DMS114 treated with DMSO at 0.1 percent for 48 hours (cell line): ENCODE measurements around the gene TSHZ2.

Source experiments
- DNase-seq: peaks from one replicate; lab custom pipeline; 2025; ENCODE audit not compliant: unreplicated experiment; lab: John Stamatoyannopoulos, UW

The TSHZ2 gene

DNA sequence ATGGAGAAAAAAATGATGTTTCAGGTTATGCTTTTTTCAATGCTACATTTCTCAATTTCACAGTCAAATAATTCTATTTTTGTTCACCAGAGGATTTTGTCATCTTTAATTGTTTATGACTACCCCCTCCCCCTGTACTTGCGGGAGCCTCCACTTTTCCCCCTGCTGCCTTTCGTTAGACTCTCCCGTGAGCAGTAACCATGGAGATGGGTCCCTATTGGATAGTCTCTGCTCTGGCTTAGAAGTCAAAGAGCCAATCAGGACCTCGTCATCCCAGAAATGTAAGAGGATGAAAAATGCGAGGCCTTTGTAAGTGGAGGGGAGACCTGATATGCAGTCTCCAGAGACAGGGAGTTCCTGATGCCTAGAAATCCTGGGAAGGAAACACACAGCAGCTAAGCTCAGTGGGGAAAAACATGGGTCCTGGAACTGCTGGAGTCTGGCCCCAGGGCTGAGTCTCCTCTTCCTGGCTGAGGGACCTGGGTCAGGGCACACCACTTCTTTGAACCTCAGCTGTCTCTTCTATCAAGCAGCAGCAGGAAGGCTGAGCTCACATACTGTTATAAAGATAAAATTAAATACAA, 298.7 kb downstream of the TSHZ2 start:
- no peak for DNase-seq

- DNase-seq: no peak
Measured at GRCh38 chr20:53274365-53274764, 302.2 kb downstream of the TSHZ2 start.

GRCh38 chr20:53274807-53275206, 302.6 kb downstream of the TSHZ2 start:
- no peak for DNase-seq

DNA sequence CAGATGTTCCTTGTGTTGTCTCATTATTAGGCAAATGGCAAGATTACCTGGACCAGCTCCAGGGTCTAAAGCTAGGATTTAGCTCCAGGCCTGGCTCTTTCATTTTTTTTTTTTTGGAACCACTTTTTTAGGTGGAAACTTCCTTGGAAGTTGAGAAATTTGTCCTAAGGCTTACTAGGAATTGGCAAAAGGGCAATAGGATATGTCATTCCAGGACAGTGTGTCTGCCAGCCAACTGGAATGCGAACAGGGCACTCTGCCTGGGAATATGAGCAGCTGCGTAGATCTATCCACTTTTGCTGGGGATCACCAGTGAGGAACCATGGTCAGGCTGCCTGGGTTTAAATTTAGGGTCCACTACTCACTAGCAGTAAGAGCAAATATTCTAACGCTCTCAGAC, 304.0 kb downstream of the TSHZ2 start:
- DNase-seq: no peak

GRCh38 chr20:53278555-53278954, 306.4 kb downstream of the TSHZ2 start:
- no peak for DNase-seq

DNA sequence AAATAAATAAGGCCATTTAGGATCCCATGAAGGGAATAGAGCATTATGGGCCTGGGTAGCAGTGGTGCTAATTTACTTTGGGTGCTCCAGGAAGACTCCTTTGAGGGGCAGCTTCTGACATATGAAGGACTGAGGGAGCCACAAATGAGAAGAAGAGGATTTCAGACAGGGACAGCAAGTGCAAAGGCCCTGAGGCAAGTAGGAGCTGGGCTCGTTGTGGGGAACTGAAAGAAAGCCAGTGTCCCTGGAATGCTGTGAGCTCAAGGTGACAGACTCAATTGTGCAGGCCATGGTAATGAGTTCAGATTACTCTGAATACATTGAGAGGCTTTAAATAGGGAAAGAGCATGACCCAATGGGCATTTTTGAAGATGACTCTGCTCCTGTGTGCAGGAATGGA, 307.6 kb downstream of the TSHZ2 start:
- DNase-seq: no peak

DNA sequence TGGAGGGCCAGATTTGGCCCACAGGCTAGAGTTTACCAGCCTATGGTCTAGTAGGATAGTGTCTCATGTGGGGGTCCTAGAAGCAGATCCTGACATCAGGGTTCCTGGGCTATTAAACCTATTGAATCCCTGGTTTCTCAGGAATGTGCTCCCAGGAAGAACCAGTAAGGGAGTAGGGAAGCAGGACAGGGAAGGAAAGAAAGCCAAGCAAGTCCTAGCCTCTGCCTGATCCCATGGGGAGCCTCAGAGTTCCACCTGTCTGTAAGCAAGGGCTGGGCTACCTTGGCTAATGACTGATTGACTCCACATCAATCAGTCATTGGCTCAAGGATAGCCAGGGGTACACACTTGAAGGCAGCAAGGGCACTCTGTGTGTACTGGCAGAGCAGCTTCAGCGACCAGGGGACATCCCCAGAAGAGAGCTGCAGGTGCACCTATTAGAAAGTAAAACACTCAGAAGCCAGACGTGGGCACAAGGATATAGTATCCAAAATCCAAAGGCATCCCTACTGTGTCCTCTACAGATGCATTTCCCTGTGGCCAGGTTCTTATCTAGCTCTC, 309.5 kb downstream of the TSHZ2 start:
- DNase-seq: no peak

DNA sequence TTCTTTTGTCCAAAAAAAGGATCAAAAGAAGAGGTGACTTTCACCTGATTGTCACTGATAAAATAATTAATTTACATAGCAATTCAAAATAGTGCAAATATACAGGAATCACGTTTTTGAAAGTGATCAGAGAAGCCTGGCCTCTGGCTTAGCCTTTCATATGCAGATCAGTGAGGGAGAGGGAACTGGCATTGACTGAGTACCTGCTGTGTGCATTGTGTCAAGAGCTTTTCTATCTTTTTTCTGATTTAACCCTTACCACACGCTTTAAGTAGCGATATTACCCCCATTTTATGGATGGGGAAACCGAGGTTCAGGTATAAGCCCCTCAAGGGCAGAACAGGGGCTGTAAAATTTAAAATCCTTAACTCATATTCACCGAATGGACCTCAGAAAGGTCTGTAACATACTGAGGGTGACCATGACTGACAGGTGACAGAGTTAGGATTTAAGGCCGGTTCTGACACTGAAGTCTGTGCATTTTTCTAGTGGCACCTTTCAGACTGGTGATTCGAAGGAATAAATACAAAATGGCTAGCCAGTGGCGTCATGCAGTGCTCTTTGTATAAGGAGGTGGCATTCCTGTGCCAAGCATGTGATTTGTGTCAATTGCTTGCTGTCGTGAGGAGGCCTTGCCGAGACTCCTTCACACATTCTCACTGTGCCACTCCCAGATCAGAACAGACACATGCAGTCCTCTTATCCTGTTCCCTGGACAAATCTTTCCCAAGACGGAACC, 310.2 kb downstream of the TSHZ2 start:
- DNase-seq: no peak

GRCh38 chr20:53283011-53283410, 310.9 kb downstream of the TSHZ2 start:
- no peak for DNase-seq

DNA sequence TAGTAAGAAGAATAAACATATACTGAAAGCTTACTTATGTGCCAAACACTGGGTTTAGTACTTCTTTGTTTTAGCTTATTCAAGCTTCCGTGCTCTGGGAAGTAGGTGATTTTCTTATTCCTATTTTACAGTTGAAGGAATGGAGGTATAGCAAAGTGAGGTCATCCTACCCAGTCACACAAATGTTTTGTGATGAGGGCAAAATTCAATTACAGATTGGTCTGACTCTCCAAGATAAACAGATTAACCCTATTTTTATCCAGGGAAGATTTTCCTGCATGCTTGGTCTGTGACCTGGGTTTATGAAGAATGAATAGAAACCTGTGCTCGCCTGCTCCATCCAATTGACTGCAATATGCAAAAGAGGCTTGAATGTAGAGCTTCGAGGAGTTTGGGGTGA, 311.4 kb downstream of the TSHZ2 start:
- no peak for DNase-seq

DNA sequence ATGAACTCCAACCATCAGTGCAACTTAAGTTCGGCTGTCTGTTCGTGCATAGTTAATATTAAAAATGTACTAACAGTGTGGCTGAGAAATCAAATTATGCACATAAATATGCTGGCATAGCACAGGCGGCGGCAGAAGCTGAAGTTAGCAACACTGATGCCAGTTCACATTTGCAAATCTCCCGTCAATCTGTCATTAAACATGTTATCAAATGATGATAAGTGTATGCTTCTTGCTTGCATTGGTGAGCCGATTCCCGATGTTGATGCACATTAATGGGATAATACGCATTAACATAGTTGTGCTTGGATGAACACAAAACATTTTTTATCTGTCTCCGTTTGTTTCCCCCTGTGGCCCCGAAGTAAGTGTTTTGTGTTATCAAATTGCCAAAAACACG, 312.1 kb downstream of the TSHZ2 start:
- DNase-seq: no peak

- no peak for DNase-seq
Measured at GRCh38 chr20:53284696-53285095, 312.5 kb downstream of the TSHZ2 start.

DNA sequence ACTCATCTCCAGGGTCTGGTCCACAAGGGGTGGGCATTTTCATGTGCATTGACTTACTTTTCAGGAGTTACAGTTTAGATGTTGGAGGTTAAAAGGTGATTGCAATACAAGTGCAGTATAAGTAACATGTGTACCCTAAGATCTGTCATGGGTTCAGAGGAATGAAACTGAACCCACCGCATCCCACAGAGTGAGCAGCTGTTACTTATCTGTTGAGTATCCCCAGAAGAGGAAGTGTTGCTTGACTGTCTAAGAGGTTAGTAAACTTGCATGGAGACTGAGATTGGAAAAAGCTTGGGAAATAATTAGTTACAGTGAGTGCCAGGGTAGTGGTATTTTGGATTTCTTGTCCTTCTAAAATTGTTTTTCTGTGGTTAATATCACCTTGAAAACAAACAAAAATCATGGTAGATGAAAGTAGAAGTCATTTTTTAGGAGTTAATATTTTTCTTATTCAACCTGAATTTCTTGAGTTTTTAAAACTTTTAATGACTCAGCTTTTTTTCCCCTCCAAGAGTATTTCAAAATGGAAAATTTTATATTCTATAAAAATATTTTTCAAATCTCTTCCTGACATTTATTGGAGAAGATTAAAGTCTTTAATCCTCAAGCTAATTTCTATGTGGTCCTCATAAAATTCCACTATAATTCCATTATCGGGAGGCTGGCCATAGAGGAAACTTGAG, 315.3 kb downstream of the TSHZ2 start:
- no peak for DNase-seq

GRCh38 chr20:53291548-53291947, 319.4 kb downstream of the TSHZ2 start:
- no peak for DNase-seq

DNA sequence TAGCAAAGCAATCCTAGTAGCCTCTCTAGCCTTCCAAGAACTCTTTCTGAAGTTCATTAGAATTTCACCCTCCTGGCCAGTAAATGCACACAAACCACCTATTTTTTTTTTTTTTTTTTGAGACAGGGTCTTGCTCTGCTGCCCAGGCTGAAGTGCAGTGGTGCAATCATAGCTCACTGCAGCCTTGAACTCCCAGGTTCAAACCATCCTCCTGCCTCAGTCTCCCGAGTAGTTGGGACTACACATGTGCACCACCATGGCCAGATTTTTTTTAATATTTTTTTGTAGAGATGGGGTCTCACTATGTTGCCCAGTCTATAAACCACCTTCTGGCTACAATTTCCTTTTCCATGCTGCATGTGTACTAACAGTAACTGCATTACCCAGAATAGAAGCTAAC, 320.2 kb downstream of the TSHZ2 start:
- no peak for DNase-seq

- DNase-seq: no peak
Measured at GRCh38 chr20:53294804-53295203, 322.6 kb downstream of the TSHZ2 start.

DNA sequence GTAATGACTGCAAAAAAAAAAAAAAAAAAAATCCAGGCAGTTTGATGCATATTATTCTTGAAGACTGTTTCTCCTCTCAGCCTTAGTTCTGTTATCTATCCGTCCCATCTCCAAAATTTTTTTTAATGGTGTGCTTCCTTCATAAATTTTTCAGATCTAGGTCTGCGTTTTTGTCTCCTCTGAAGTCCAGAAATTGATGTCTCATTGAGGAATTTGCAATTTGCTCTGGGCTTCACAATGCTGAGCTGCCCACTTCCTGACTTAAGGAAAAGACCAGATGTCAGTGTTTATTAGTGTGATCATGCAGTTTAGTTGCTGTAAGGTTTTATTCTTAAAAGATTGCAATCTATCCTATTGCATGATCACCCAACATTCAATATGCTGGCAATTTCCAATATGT, 323.9 kb downstream of the TSHZ2 start:
- no peak for DNase-seq

DNA sequence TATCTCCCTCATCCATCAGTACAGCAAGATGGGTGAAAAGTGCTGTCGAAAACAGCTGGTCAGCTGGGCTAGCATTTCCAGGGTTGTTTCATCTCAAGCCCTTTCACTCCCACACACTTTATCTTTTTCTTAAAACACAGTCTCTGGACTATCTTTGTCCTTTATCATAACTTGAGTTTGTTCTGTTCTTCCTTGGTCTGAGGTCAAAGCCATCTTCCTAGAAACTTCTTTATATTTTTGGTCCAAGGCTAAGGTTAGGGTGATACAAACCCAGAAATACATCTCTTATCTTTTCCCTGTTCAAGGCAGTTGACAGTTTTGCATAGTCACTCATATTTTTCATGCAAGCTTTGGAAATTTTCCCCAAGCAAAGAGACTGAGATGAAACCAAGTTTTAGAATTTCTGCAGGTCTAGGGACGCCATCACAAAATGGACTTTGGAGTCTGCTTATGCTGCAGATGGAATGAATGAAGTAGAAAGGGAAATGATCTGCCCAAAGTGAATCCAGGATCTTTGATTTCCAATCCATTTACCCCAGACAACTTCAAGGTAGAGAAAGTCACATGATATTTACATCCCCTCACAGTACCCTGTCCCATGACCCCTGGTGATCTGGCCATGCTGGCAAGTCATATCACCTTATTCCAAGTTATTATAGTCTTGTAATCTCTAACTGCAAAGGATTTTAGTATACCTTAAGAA, 324.4 kb downstream of the TSHZ2 start:
- no peak for DNase-seq

DNA sequence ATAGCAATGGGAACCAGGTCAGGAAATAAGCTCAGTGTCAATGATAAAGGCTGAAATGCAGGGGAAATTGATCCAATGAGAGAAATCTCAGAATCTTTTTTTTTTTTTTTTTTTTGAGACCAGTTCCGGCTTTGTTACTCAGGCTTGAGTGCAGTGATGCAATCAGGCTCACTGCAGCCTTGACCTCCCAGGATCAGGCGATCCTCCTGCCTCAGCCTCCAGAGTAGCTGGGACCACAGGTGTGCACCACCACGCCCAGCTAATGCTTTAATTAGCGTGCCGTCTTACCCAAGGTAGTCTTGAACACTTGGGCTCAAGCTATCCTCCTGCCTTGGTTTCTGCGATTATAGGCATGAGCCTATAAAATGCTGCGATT, 325.0 kb downstream of the TSHZ2 start:
- DNase-seq: no peak

- no peak for DNase-seq
Measured at GRCh38 chr20:53298260-53298659, 326.1 kb downstream of the TSHZ2 start.

DNA sequence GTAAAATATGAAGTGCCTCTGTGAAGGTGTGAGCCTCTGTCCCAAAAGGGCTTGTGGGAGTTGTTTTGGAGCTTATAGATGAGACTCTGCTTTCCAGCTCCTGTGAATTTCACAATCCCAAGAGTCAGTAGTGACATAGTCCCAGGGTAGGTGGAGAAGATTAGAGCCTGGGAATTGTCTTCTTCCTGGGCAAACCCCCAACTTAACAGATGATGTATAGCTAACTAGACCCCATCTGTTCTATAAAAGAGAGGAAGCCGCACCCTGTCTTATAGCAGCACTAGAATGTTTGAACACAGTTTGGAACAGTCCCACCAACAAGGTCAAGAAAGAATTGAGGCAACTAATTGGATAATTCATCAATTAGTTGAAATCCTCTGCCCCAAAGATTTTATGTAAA, 326.8 kb downstream of the TSHZ2 start:
- DNase-seq: no peak

- no peak for DNase-seq
Measured at GRCh38 chr20:53299831-53300230, 327.7 kb downstream of the TSHZ2 start.
